ENCODE measurements around the gene TMEM266.

TMEM266 gene

DNA sequence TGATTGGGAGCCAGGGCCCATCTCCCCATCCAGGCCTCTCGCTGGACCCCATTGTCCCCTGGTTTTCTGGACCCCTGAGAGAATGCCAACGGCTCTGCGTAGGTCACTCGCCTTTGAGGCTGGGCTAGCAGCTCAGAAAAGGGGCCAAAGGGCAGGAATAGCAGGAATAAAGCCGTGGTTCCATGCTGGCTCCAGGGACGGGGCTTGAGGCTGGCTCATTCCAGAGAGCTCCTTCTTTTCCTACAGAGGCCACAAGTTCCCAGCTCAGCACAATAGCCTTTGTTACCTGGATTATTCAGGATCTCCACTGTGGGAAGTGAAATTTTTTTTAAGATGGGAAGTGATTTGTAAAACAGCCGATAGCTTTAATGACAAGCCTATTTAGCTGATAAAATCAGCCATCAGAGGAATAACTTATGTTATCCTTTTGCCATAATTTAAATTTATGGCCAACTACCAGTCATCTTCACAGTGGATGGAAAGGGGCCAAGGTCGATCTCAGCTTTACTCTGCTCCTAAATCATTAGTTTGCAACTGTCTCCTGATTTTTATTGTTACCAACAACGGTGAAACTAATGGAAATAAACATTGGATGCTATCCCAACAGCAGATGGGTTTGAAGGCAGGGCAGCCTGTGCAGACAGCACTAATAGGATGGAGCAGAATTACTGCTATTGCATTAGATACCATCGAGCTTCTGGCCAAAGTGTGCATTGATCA, 124.3 kb downstream of the TMEM266 start:
- no peak for DNase-seq (ENCODE audit: low read depth)

DNA sequence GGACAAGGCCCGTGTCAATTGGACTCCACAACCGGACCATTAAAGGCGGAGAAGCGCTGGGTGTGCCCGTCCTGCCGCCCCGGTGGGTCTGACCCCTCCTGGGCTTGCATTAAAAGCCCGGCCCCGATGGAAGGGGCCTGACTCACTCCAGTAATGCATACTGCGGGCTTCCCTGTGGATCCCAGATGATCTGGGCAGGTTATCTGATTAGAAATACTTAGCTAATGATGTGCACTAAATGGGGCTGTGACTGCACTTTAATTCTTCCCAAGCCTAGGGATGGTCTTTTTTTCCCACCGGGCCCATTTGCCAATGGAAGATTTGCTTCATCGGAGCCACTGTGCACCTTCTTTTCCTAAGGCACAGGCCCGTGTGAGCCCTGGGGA, 124.9 kb downstream of the TMEM266 start:
- DNase-seq (ENCODE audit: low read depth), result no peak

DNA sequence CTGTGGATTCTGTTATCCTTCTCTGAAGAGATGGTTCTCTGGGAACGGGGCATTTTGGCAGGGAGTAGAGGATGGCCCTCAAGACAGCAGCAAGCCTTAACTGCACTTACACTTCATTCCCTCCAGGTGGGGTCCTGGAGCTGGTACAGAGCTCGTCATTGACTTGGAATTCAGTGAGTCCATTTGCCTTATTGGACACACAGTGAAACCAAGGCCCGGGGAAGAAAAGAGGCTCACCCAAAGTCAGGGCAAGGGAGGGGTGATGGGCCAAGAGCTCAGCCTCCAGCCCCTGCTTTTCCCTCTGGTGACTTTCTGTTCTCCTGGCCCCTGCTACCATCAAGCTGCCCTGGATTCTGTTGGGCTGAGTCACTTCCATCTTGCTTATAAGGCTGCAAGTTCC, 125.9 kb downstream of the TMEM266 start:
- DNase-seq (ENCODE audit: low read depth), result no peak

GRCh38 chr15:76187163-76187562, 127.4 kb downstream of the TMEM266 start:
- no peak for DNase-seq (ENCODE audit: low read depth)

DNA sequence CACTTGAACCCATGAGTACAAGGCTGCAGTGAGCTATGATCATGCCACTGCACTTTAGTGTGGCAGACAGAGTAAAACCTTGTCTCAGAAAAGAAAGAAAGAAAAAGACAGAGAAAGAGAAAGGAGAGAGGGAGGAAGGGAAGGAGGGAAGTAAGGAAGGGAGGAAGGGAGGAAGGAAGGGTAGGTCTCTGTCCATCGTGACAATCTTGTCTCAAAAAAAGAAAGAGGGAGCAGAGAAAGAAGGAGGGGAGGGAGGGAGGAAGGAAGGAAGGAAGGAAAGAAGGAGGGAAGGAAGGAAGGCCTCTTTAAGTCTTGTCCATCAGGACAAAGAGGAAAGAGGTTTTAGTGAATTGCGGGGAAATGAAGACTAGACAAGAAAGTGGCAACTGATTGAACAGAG, 129.3 kb downstream of the TMEM266 start:
- no peak for DNase-seq (ENCODE audit: low read depth)

GRCh38 chr15:76190070-76190564, 130.3 kb downstream of the TMEM266 start:
- DNase-seq (ENCODE audit: low read depth), result no peak

GRCh38 chr15:76190751-76191538, 131.2 kb downstream of the TMEM266 start:
- DNase-seq (ENCODE audit: low read depth), result peak; percentile 36

- DNase-seq (ENCODE audit: low read depth), result no peak
These were observed 131.9 kb downstream of the TMEM266 start for GRCh38 chr15:76191539-76192244.

DNA sequence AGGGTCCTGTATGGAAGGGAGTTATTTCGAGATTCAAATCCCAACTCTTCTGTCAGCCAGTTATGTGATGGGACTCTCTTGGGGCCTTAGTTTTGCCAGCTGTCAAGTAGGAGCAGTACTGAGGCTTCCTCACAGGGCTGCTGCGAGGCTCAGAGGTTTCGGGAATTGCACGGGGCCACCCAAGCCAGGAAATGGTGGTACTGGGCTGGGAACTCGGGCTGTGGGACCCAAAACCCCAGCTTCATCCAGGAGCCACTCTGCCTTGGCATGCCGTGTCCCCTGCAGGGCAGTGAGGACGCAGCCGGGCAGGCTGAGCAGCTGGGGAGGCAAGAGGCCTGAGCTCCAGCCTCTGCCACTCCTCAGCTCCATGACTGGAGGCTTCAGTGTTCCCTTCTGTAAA, 132.9 kb downstream of the TMEM266 start:
- DNase-seq (ENCODE audit: low read depth), result no peak

DNA sequence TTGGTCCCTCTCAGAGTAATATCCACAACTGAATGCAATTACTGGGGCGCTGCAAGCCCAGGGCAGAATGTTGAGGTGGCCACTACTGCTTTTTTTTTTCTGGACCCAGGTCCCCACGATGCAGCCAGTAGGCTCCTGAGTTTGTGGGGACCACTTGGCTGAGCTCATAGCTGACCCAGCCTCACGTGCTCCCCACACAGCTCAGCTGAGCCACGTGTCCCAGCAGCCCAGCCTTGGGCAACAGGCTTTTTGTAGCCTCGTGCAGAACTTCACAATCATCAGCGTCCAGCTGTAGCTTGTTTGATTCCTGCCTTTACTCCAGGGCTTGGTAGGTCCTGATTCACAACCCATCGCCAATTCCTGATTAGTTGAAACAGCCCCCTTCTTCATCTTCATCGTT, 134.1 kb downstream of the TMEM266 start:
- no peak for DNase-seq (ENCODE audit: low read depth)

DNA sequence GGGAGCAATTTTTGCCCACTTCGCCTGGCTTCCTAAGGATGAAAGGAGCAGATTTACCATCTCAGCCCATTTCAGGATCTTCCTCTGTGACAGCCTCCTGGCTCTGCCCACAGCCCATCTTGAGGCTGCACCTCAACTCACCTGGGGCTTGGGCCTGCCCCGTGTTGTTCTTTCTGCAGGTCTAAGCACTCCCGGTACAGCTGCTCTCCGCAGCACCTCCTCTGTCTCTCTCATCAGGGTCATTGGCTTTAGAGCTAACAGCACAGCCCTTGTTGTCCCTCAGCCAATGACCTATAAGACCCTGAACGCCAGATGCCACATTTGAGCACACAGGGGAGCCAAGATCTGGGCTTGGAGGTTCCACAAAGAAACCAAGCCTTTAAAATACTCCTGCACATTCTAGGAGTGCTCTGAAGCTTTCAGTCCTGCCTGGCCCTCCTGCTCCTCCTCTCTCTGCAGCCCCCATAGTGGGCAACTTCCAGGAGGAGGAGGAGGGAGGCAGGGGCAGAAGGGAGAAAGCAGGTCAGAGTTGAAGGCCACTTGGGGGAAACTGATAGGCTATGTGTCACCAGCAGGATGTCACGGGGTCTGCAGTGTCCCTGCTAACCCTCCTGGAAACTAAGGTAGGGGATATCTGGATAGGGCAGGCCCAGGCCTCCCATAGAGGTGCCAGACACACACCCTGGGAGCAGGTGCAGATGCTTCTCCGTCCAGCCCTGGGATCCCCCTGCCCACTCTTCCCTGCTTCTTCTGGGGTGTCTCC, 135.9 kb downstream of the TMEM266 start:
- no peak for DNase-seq (ENCODE audit: low read depth)

DNA sequence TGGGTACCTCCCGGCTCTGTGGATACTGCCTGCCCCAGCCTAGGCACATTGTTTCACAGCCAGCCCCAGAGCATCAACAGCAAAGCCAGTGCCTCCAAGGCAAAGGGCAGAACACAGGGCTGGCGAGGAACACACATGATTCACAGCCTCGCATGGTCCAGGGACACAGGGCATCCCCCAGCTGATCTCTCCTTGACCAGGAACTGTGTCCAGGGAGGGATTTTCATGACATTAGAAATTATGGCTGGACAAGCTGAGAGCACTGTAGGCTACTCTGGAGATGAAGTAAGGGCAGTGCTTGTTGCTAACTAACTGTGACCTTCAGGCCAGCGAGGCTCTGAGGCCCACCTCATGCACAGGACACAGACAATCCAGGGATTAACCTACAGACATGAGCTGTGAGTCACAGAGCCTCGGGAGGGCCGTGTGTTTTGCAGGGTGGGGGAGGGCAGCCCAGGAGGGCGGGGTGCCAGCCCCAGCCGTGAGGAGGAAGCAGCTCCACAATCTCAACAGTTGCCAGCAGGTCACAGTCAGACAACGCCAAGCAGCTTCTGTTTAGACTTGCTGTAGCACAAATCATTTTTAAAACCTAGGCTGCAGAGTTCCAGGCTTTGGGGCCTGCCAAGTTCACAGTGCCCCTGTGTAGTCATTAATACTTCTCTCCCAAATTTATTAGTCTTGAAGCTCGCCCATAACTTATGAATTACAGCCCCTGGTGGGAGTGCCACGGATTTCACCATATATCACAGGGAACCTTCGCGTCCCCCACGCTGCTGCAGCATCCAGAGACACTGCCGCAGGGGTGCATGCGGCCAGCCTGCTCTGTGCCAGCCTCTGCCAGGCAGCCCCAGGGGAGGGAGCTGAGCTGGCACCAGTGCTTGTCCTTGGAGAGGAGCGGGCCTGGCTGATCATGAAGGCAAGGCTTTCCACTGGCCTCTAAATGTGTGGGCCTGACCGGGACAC, 136.8 kb downstream of the TMEM266 start:
- DNase-seq (ENCODE audit: low read depth), result no peak

DNA sequence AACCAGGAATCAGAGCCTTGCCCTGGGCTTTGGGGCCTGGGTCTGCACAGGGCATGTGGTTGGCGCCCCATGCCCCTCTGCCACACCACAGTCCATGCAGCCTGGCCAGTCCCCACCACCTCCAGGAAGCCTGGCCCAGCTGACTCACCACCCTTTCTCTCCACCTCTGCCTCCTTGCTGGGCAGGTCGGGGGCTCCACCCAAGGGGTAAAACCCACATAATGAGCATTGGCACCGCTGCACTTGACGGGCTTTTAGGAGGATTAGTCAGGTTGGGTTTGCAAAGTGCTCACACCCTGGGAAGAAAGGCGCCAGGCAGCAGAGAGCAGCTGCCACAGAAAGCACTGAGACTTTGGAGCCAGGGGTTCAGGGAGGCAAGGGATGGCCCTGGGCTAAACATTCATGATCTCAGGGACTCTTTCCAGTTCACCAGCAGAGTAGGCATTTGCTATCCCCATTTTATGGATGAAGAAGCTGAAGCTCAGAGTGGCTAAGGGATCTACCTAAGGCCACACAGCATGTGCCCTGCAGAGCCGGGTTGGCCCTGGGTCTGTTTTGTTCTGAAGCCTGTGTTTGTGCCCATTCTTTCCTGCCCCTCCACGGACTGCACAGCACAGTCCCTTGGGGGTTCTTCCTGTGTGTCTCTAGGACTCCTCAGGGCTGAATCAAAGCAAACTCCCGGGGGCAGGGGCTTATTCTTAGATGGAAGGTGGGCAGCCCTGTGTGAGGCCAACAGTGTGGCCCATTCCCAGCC, 138.1 kb downstream of the TMEM266 start:
- no peak for DNase-seq (ENCODE audit: low read depth)

GRCh38 chr15:76198456-76199105, 138.8 kb downstream of the TMEM266 start:
- DNase-seq (ENCODE audit: low read depth), result no peak

- DNase-seq (ENCODE audit: low read depth), result no peak
These were observed 139.6 kb downstream of the TMEM266 start for GRCh38 chr15:76199106-76200082.

- no peak for DNase-seq (ENCODE audit: low read depth)
These were observed 140.3 kb downstream of the TMEM266 start for GRCh38 chr15:76200083-76200465.

DNA sequence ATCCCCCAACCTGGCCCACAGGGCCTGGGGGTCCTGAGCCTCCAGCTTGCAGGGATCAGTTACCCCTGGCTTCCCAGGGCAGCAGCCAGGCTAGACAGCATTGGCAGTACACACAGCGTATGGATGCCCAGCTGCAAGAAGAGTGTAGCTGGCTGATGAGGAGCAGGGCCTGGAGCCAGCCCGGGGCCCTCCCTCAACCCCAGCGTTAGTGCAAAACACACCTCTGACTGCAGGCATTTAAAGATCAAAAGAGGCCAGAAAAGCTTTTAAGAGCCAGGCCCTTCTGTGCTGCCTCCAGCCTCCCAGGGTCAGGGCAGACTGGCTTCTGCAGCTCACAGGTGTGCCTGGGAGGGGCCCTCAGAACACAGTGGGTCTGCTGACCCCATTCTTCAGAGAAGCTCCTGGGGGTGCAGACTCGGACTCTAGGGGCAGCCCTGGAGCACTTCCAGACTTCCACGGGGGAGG, 140.9 kb downstream of the TMEM266 start:
- no peak for DNase-seq (ENCODE audit: low read depth)

- DNase-seq (ENCODE audit: low read depth), result no peak
These were observed 141.9 kb downstream of the TMEM266 start for GRCh38 chr15:76201536-76202255.
